ENCODE data around the gene SPTBN1. TPM values are rescaled to one million over a fixed set of nuclear protein-coding genes. Genes with fewer than 3 reads are reported as not detected.

Gene SPTBN1
- total and polyA plus RNA-seq, 9 of the 15 experiments (the other 6 are each of a cell fraction or from before 2014, with no cell fraction given): 8.9 to 66.8 (median 31.4) TPM

- Histone ChIP-seq H3K4me2 (ENCODE audit: insufficient read depth, low read length) (no peak overlapping the region), H4K20me1 (replicated peaks; ENCODE audit: control insufficient read depth, insufficient read depth, low read length) (no peaks in the 10 kb centered on the region), H3K36me3 (ENCODE audit: control insufficient read depth, insufficient read depth, low read length) (no peaks in the 10 kb centered on the region), H2AFZ (ENCODE audit: low read depth, low read length) (no peak overlapping the region), H3K79me2 (ENCODE audit: control insufficient read depth, insufficient read depth, low read length) (no peaks in the 10 kb centered on the region), H3K27me3 (ENCODE audit: control insufficient read depth in 2 of 2, insufficient read depth in 2 of 2, low read length in 2 of 2) (no peaks in the 10 kb centered on the region), H3K4me1 (replicated peaks in 1 of 2; ENCODE audit: control insufficient read depth in 2 of 2, insufficient read depth in 2 of 2, low read length in 2 of 2) (peaks cover 0 to 10% of the 10 kb centered on the region in 2 experiments; a peak in 2 of 5 replicates), H3K4me3 (no peak overlapping the region), H3K9ac (ENCODE audit: insufficient read depth in 1 of 2, low read depth in 2 of 2, low read length in 2 of 2) (no peak overlapping the region), H3K9me1 (ENCODE audit: control insufficient read depth, insufficient read depth, low read length) (no peaks in the 10 kb centered on the region), H3K9me3 (replicated peaks; ENCODE audit: control insufficient read depth, insufficient read depth, low read depth, low read length) (no peaks in the 10 kb centered on the region), H3K27ac (ENCODE audit: extremely low read depth, low read depth, low read length) (no peak overlapping the region)
- 10% methylated on average over 4 of the region's 4 CpGs for WGBS (ENCODE audit: insufficient coverage, low coverage, missing lambda C conversion rate)
- in situ Hi-C loops (cut with MboI): no loop called here
- POLR2A ChIA-PET: interaction anchor here (0.6 to 1.2 kb wide), 3 partner anchors 10 to 721 kb away, joined by 3 read pairs; no protein-coding TSS in a partner anchor
- BruUV-seq (replicated peaks): no TSS peak
- intact Hi-C loops (cut with micrococcal nuclease): no loop called here
- TF ChIP-seq EWSR1 (IDR thresholded peaks at IDR 0.05; ENCODE audit: borderline replicate concordance, low read depth, partially characterized antibody) (no peak), POLR2B (IDR thresholded peaks at IDR 0.05; ENCODE audit: low read depth, partially characterized antibody) (no peak), SRSF9 (IDR thresholded peaks at IDR 0.05; ENCODE audit: borderline replicate concordance, low read depth, low read length) (no peak), MBD1 (CRISPR knock-in tag; IDR thresholded peaks at IDR 0.05) (no peak), MTA3 (IDR thresholded peaks at IDR 0.05; ENCODE audit: borderline replicate concordance) (no peak), BRF1 (IDR thresholded peaks at IDR 0.05; ENCODE audit: borderline replicate concordance, extremely low read depth, insufficient read length) (no peak), KLF6 (CRISPR knock-in tag; IDR thresholded peaks at IDR 0.05; ENCODE audit: borderline replicate concordance) (no peak), ZKSCAN3 (CRISPR knock-in tag; IDR thresholded peaks at IDR 0.05) (no peak)
- DNase-seq (ENCODE audit: extremely low read depth in 1 of 4, low spot score in 3 of 4) (no peak), ATAC-seq (no peak), FAIRE-seq (no peak)
- CTCF ChIA-PET (ENCODE audit: low intra/inter-chr PET ratio): no interaction called here
Observed at GRCh38 chr2:54419388-54419787, 36.7 kb upstream of the SPTBN1 start.

Data from K562 (cell line).